HepG2 (cell line): Measurements from ENCODE around the gene GFAP. TPM values are rescaled to one million over a fixed set of nuclear protein-coding genes. Genes with fewer than 3 reads are reported as not detected.
A peak's percentile ranks its signal among the peaks of the same experiment; 100 is the strongest.

Source experiments
- ATAC-seq: fragments of 200-7000 bp; cut with Tn5 transposase; 3 replicates; pipeline ENCODE4 v1.9.1; 2020; ENCODE audit warnings: mild to moderate bottlenecking, moderate library complexity
- BruUV-seq: library from RNA; stranded (reverse); fragments of 400-500 nt; replicated peaks from 2 replicates; lab custom pipeline; 2021; lab: Mats Ljungman, UMichigan
- CTCF ChIA-PET: fragments of 300-600 bp; formaldehyde crosslinking; extraction: SDS; loops from one replicate; lab custom pipeline; 2021; ENCODE audit warnings: low total read pairs, inconsistent platforms, low intra/inter-chr PET ratio; lab: Yijun Ruan, JAX
- POLR2A ChIA-PET: fragments of 350-600 bp; sonication (Branson Sonifier 250); formaldehyde crosslinking; loops from one replicate; lab custom pipeline; 2020; ENCODE audit warnings: antibody characterized with exemption, inconsistent platforms; lab: Yijun Ruan, JAX
- DNase-seq: peaks from one replicate; pipeline ENCODE4 v3.0.0-alpha.2; 2015; ENCODE audit warnings: low spot score
- FAIRE-seq: peaks from 3 replicates; lab custom pipeline; 2011; peaks lifted over from hg19 to GRCh38; lab: Jason Lieb, UNC
- H2AFZ ChIP-seq: one replicate; pipeline ENCODE4 v1.6.1; 2011; ENCODE audit warnings: low read length, inconsistent platforms
- H3K27ac ChIP-seq: fragments of 300-600 bp; 3 replicates; pipeline ENCODE4 v1.8.0; 2011; ENCODE audit warnings: mixed run types, mild to moderate bottlenecking, mixed read lengths, low read length, inconsistent platforms; ENCODE audit not compliant: insufficient read depth; ENCODE audit errors: extremely low read length
- H3K27me3 ChIP-seq, 2 experiments: fragments of 200-600 bp in 1 of 2; 2 replicates in 1 of 2; 3 replicates in 1 of 2; pipeline versions ENCODE4 v1.6.0 to v1.8.0; 2011; ENCODE audit warnings: low read length in 2 of 2, mild to moderate bottlenecking in 2 of 2, moderate library complexity in 2 of 2, inconsistent platforms in 1 of 2; ENCODE audit not compliant: insufficient read depth in 2 of 2, control insufficient read depth in 1 of 2
- H3K36me3 ChIP-seq, 2 experiments: fragments of 200-600 bp in 1 of 2; replicated peaks in 1 of 2; 2 replicates in 1 of 2; 3 replicates in 1 of 2; pipeline versions ENCODE4 v1.5.1 to v1.8.0; 2011; ENCODE audit warnings: low read length in 2 of 2, inconsistent platforms in 1 of 2; ENCODE audit not compliant: insufficient read depth in 2 of 2, control insufficient read depth in 1 of 2
- H3K4me1 ChIP-seq: 2 replicates; pipeline ENCODE4 v1.5.1; 2012; ENCODE audit warnings: low read length, inconsistent platforms; ENCODE audit not compliant: insufficient read depth
- H3K4me2 ChIP-seq: 2 replicates; pipeline ENCODE4 v1.6.0; 2011; ENCODE audit warnings: low read depth, low read length, inconsistent platforms
- H3K4me3 ChIP-seq, 3 experiments: fragments of 200-600 bp in 1 of 3; sonication (generic), shearing (Covaris generic) in 1 of 3; replicated peaks in 1 of 3; 2 replicates each; pipeline ENCODE4 v1.5.1; 2011 to 2016; ENCODE audit warnings: low read length in 3 of 3, inconsistent platforms in 2 of 3, low read depth in 2 of 3, mild to moderate bottlenecking in 2 of 3, control low read depth in 1 of 3, mixed read lengths in 1 of 3; ENCODE audit not compliant: insufficient read depth in 1 of 3
- H3K79me2 ChIP-seq: one replicate; pipeline ENCODE4 v1.6.1; 2011; ENCODE audit warnings: low read length, inconsistent platforms; ENCODE audit not compliant: insufficient read depth
- H3K9ac ChIP-seq: 2 replicates; pipeline ENCODE4 v1.6.0; 2011; ENCODE audit warnings: mild to moderate bottlenecking, low read depth, low read length, inconsistent platforms; ENCODE audit not compliant: insufficient read depth
- H3K9me3 ChIP-seq: 2 replicates; pipeline ENCODE4 v1.5.1; 2012; ENCODE audit warnings: mild to moderate bottlenecking, low read length
- H4K20me1 ChIP-seq: 2 replicates; pipeline ENCODE4 v1.6.0; 2011; ENCODE audit warnings: inconsistent platforms, mild to moderate bottlenecking, low read length, moderate library complexity; ENCODE audit not compliant: insufficient read depth
- ETV5 ChIP-seq: IDR thresholded peaks from 2 replicates; pipeline ENCODE4 v1.6.1; 2018; ENCODE audit warnings: missing biosample characterization, missing genetic modification reagents, inconsistent platforms, borderline replicate concordance
- FOXA3 ChIP-seq: IDR thresholded peaks from 2 replicates; pipeline ENCODE4 v1.6.1; 2016; ENCODE audit warnings: missing genetic modification reagents, missing compliant biosample characterization
- LCORL ChIP-seq, 2 experiments: fragments of 450-650 bp in 1 of 2; sonication (generic) in 1 of 2; formaldehyde crosslinking in 1 of 2; IDR thresholded peaks; 2 replicates each; pipeline versions ENCODE4 v1.5.0 to v1.6.1; 2017 to 2020; ENCODE audit warnings: antibody characterized with exemption in 1 of 2, missing genetic modification reagents in 1 of 2
- MIXL1 ChIP-seq: IDR thresholded peaks from 2 replicates; pipeline ENCODE4 v1.6.1; 2016
- RBFOX2 ChIP-seq: fragments of 200-400 bp; formaldehyde crosslinking; IDR thresholded peaks from 2 replicates; pipeline ENCODE4 v1.6.1; 2017; ENCODE audit warnings: low read depth, mild to moderate bottlenecking, low read length
- ZNF839 ChIP-seq: sonication (generic); formaldehyde crosslinking; IDR thresholded peaks from 2 replicates; pipeline ENCODE4 v1.4.0; 2020; ENCODE audit warnings: missing genetic modification reagents, mild to moderate bottlenecking, borderline replicate concordance
- WGBS: methylation state at CpG from one replicate; pipeline ENCODE4 v1.1.6; 2017; ENCODE audit warnings: low lambda C conversion rate; 5-methylcytosine and 5-hydroxymethylcytosine counted together
- in situ Hi-C: cut with HindIII; loops from 2 replicates; pipeline ENCODE4 v1.10.0; 2017; ENCODE audit warnings: low pct_unique_long_range_greater_than_20kb; ENCODE audit not compliant: extremely low pct_ligation_motif_present
- intact Hi-C: fragments of 100-400 bp; cut with micrococcal nuclease; formaldehyde crosslinking; loops from one replicate; pipeline ENCODE4 v1.10.0; 2022; ENCODE audit not compliant: unreplicated experiment
- polyA plus RNA-seq, 8 experiments: library from polyadenylated mRNA; depleted of rRNA in 3 of 8; stranded (reverse) in 7 of 8; unstranded in 1 of 8; fragments of >200 nt; fragmentation: Illumina TruSeq in 4 of 8; extraction: Trizol in 4 of 8; gene quantifications; 2 replicates each; pipeline versions ENCODE4 v1.2.1 to v1.2.3, GENCODE V29; 2011 to 2016; ENCODE audit warnings: low read depth in 4 of 8, missing spikeins in 1 of 8, mixed read lengths in 1 of 8; ENCODE audit not compliant: insufficient read depth in 1 of 8
- total RNA-seq, 5 experiments: library from RNA; depleted of rRNA; stranded (reverse); fragments of >200 nt; fragmentation: Illumina TruSeq; extraction: Trizol; gene quantifications; 2 replicates each; pipeline ENCODE4 v1.2.3, GENCODE V29; 2016; ENCODE audit warnings: low read depth in 1 of 5
- TF ChIP-seq, protein P1 (sequence below): sonication (generic); formaldehyde crosslinking; IDR thresholded peaks from 2 replicates; pipeline ENCODE4 v1.8.1; 2022; ENCODE audit warnings: low read depth, mild to moderate bottlenecking, missing genetic modification reagents
- TF ChIP-seq, protein P2 (sequence below): IDR thresholded peaks from 2 replicates; pipeline ENCODE4 v1.6.1; 2012; ENCODE audit warnings: low read depth, low read length, improper control_type of control experiment
- TF ChIP-seq, protein P3 (sequence below): IDR thresholded peaks from 2 replicates; pipeline ENCODE4 v1.4.0; 2020; ENCODE audit warnings: mild to moderate bottlenecking, missing genetic modification reagents
- TF ChIP-seq, protein P4 (sequence below): sonication (generic); formaldehyde crosslinking; IDR thresholded peaks from 2 replicates; pipeline ENCODE4 v1.4.0; 2020; ENCODE audit warnings: missing genetic modification reagents

Gene GFAP
- total and polyA plus RNA-seq, 2 of the 13 experiments (the other 11 are each of a cell fraction or from before 2014, with no cell fraction given), result 0.11 to 0.29 TPM

DNA sequence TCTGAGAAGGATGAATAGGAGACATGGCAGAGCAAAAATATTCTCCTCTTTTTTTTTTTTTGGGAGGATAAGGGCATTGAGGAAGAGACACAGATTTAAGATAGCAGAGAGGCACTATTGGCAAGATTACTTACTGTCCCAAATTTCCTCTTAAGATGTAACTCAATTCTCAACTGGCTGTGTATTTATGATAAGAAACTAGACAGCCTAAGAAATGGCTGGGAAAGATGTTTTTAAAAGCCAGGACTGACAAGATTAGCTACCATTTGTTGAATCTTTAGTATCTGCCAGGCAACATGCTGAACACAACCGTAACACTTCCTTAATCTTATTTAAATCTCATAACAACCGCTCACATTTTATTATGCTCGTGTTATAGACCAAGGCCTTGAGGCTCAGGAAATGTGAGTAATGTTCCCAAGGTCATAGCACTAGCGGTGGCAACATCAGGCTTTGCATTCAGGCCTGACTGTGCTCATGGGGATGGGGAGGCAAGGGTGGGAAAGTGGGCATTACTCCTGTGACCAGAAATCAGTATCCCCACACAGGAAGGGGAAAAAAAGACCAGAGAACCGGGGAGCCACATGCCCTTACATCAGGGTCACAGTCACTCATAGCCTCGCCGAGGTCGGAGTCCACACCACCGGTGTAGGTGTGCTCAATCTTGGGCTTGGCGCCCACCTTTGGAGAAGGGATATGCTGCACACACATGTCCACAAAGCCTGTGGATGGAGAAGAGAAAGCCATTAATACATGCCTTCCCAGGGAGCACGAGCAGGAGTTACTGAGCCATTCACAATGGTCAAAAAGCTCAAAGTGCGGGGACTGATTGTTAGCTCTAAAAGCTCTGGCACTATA, 52.0 kb downstream of the GFAP start:
- DNase-seq, result peak; percentile 15
- no peak overlapping the region for H3K4me3 ChIP-seq
- H3K27me3 ChIP-seq, result no peaks in the 10 kb centered on the region
- H3K9ac ChIP-seq, result no peak overlapping the region
- H3K4me1 ChIP-seq, result peaks cover 32% of the 10 kb centered on the region
- H2AFZ ChIP-seq, result no peak overlapping the region
- ATAC-seq, result peak; percentile 35
- peaks cover 51 to 80% of the 10 kb centered on the region in 2 experiments for H3K36me3 ChIP-seq
- POLR2A ChIA-PET, result interaction anchor here (1.5 kb wide), 1 partner anchor 88 kb away, joined by 3 read pairs; no protein-coding TSS in a partner anchor
- 82% methylated on average over 12 of the region's 12 CpGs for WGBS
- CTCF ChIA-PET, result interaction anchor here (3.4 to 3.8 kb wide), 2 partner anchors 84 to 88 kb away, joined by 45 to 66 read pairs; no protein-coding TSS in a partner anchor
- H3K4me2 ChIP-seq, result no peak overlapping the region
- BruUV-seq, result TSS peak; percentile 28
- no peaks in the 10 kb centered on the region for H3K79me2 ChIP-seq
- H4K20me1 ChIP-seq, result 0 out of 2 replicates have a peak, but pooled peaks cover 4% of the 10 kb centered on the region
- intact Hi-C loops, result no loop called here
- peak overlapping the region; percentile 22 for H3K27ac ChIP-seq
- FAIRE-seq, result no peak
- H3K9me3 ChIP-seq, result no peaks in the 10 kb centered on the region
- in situ Hi-C loops, result no loop called here
- TF ChIP-seq, protein P1, sequence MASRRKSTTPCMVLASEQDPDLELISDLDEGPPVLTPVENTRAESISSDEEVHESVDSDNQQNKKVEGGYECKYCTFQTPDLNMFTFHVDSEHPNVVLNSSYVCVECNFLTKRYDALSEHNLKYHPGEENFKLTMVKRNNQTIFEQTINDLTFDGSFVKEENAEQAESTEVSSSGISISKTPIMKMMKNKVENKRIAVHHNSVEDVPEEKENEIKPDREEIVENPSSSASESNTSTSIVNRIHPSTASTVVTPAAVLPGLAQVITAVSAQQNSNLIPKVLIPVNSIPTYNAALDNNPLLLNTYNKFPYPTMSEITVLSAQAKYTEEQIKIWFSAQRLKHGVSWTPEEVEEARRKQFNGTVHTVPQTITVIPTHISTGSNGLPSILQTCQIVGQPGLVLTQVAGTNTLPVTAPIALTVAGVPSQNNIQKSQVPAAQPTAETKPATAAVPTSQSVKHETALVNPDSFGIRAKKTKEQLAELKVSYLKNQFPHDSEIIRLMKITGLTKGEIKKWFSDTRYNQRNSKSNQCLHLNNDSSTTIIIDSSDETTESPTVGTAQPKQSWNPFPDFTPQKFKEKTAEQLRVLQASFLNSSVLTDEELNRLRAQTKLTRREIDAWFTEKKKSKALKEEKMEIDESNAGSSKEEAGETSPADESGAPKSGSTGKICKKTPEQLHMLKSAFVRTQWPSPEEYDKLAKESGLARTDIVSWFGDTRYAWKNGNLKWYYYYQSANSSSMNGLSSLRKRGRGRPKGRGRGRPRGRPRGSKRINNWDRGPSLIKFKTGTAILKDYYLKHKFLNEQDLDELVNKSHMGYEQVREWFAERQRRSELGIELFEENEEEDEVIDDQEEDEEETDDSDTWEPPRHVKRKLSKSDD (CRISPR knock-in tag), result 0 out of 2 replicates have a peak, but pooled peaks have one; percentile 38
- TF ChIP-seq ZNF839 (0 out of 2 replicates have a peak, but pooled peaks have one; percentile 51), FOXA3 (CRISPR knock-in tag) (no peak), ETV5 (CRISPR knock-in tag) (0 out of 2 replicates have a peak, but pooled peaks have one; percentile 7), LCORL (IDR thresholded peaks at IDR 0.05) (no peak), LCORL (CRISPR knock-in tag; IDR thresholded peaks at IDR 0.05) (0 out of 2 replicates have a peak, but pooled peaks have one; percentile 25), MIXL1 (CRISPR knock-in tag) (peak; percentile 36; the same call in 1 of the 2 replicates), RBFOX2 (no peak)
- TF ChIP-seq, protein P2, sequence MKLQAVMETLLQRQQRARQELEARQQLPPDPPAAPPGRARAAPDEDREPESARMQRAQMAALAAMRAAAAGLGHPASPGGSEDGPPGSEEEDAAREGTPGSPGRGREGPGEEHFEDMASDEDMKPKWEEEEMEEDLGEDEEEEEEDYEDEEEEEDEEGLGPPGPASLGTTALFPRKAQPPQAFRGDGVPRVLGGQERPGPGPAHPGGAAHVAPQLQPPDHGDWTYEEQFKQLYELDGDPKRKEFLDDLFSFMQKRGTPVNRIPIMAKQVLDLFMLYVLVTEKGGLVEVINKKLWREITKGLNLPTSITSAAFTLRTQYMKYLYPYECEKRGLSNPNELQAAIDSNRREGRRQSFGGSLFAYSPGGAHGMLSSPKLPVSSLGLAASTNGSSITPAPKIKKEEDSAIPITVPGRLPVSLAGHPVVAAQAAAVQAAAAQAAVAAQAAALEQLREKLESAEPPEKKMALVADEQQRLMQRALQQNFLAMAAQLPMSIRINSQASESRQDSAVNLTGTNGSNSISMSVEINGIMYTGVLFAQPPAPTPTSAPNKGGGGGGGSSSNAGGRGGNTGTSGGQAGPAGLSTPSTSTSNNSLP, result 0 out of 2 replicates have a peak, but pooled peaks have one; percentile 36
- TF ChIP-seq, protein P3, sequence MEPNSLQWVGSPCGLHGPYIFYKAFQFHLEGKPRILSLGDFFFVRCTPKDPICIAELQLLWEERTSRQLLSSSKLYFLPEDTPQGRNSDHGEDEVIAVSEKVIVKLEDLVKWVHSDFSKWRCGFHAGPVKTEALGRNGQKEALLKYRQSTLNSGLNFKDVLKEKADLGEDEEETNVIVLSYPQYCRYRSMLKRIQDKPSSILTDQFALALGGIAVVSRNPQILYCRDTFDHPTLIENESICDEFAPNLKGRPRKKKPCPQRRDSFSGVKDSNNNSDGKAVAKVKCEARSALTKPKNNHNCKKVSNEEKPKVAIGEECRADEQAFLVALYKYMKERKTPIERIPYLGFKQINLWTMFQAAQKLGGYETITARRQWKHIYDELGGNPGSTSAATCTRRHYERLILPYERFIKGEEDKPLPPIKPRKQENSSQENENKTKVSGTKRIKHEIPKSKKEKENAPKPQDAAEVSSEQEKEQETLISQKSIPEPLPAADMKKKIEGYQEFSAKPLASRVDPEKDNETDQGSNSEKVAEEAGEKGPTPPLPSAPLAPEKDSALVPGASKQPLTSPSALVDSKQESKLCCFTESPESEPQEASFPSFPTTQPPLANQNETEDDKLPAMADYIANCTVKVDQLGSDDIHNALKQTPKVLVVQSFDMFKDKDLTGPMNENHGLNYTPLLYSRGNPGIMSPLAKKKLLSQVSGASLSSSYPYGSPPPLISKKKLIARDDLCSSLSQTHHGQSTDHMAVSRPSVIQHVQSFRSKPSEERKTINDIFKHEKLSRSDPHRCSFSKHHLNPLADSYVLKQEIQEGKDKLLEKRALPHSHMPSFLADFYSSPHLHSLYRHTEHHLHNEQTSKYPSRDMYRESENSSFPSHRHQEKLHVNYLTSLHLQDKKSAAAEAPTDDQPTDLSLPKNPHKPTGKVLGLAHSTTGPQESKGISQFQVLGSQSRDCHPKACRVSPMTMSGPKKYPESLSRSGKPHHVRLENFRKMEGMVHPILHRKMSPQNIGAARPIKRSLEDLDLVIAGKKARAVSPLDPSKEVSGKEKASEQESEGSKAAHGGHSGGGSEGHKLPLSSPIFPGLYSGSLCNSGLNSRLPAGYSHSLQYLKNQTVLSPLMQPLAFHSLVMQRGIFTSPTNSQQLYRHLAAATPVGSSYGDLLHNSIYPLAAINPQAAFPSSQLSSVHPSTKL (CRISPR knock-in tag), result 0 out of 2 replicates have a peak, but pooled peaks have one; percentile 13
- TF ChIP-seq, protein P4, sequence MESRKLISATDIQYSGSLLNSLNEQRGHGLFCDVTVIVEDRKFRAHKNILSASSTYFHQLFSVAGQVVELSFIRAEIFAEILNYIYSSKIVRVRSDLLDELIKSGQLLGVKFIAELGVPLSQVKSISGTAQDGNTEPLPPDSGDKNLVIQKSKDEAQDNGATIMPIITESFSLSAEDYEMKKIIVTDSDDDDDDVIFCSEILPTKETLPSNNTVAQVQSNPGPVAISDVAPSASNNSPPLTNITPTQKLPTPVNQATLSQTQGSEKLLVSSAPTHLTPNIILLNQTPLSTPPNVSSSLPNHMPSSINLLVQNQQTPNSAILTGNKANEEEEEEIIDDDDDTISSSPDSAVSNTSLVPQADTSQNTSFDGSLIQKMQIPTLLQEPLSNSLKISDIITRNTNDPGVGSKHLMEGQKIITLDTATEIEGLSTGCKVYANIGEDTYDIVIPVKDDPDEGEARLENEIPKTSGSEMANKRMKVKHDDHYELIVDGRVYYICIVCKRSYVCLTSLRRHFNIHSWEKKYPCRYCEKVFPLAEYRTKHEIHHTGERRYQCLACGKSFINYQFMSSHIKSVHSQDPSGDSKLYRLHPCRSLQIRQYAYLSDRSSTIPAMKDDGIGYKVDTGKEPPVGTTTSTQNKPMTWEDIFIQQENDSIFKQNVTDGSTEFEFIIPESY (CRISPR knock-in tag), result 0 out of 2 replicates have a peak, but pooled peaks have one; percentile 57
